Loucy (cell line): ENCODE measurements around the gene TMEM117.

Experiments
- H2AFZ ChIP-seq: fragments of 200-600 bp; sonication (generic); 2 replicates; pipeline ENCODE4 v1.6.0; 2016; ENCODE audit warnings: antibody characterized with exemption, mild to moderate bottlenecking, low read length, moderate library complexity
- H3F3A ChIP-seq: fragments of 200-600 bp; 2 replicates; pipeline ENCODE4 v1.6.0; 2016; ENCODE audit warnings: antibody characterized with exemption, low read depth, mild to moderate bottlenecking
- H3K27me3 ChIP-seq: fragments of 200-600 bp; sonication (generic); 2 replicates; pipeline ENCODE4 v1.6.1; 2014; ENCODE audit warnings: low read length, mild to moderate bottlenecking; ENCODE audit not compliant: insufficient read depth, poor library complexity, severe bottlenecking
- H3K36me3 ChIP-seq: fragments of 200-600 bp; sonication (generic); 2 replicates; pipeline ENCODE4 v1.6.1; 2016; ENCODE audit warnings: low read length; ENCODE audit not compliant: insufficient read depth
- H3K4me1 ChIP-seq: fragments of 200-600 bp; sonication (generic); 2 replicates; pipeline ENCODE4 v1.5.1; 2014; ENCODE audit warnings: low read length, mild to moderate bottlenecking; ENCODE audit not compliant: insufficient read depth, poor library complexity, severe bottlenecking
- H3K4me2 ChIP-seq: fragments of 200-600 bp; sonication (generic); 2 replicates; pipeline ENCODE4 v1.6.0; 2014; ENCODE audit warnings: antibody characterized with exemption, low read length, low read depth, mild to moderate bottlenecking; ENCODE audit not compliant: poor library complexity, severe bottlenecking
- H3K4me3 ChIP-seq: fragments of 200-600 bp; sonication (generic); 2 replicates; pipeline ENCODE4 v1.5.1; 2014; ENCODE audit warnings: low read length, mild to moderate bottlenecking, mixed read lengths; ENCODE audit not compliant: poor library complexity, severe bottlenecking
- H3K79me2 ChIP-seq: fragments of 200-600 bp; sonication (generic); 2 replicates; pipeline ENCODE4 v1.6.1; 2014; ENCODE audit warnings: low read length; ENCODE audit not compliant: insufficient read depth
- H3K9ac ChIP-seq: fragments of 200-600 bp; sonication (generic); 2 replicates; pipeline ENCODE4 v1.6.0; 2014; ENCODE audit warnings: mild to moderate bottlenecking, low read depth, low read length, moderate library complexity; ENCODE audit not compliant: poor library complexity, severe bottlenecking
- H3K9me2 ChIP-seq: fragments of 200-600 bp; sonication (generic); replicated peaks from 2 replicates; pipeline ENCODE4 v1.6.1; 2016; ENCODE audit warnings: low read depth, low read length, mixed read lengths
- H3K9me3 ChIP-seq: fragments of 200-600 bp; sonication (generic); 2 replicates; pipeline ENCODE4 v1.6.1; 2014; ENCODE audit warnings: mild to moderate bottlenecking, antibody characterized with exemption, low read length, low read depth; ENCODE audit not compliant: insufficient read depth
- H4K20me1 ChIP-seq: fragments of 200-600 bp; sonication (generic); 2 replicates; pipeline ENCODE4 v1.6.0; 2014; ENCODE audit warnings: antibody characterized with exemption, low read length, mild to moderate bottlenecking; ENCODE audit not compliant: insufficient read depth, poor library complexity, severe bottlenecking
- CTCF ChIP-seq: fragments of 200-600 bp; sonication (generic); conservative IDR thresholded peaks from 2 replicates; pipeline ENCODE4 v1.5.1; 2014; ENCODE audit warnings: mild to moderate bottlenecking, antibody characterized with exemption, low read length
- EZH2phosphoT487 ChIP-seq: fragments of 200-600 bp; IDR thresholded peaks from 2 replicates; pipeline ENCODE4 v1.6.1; 2018; ENCODE audit warnings: antibody characterized with exemption, mild to moderate bottlenecking, moderate library complexity, borderline replicate concordance

Gene TMEM117

GRCh38 chr12:44017216-44017615, 181.3 kb downstream of the TMEM117 start:
- no peak for TF ChIP-seq CTCF
- TF ChIP-seq EZH2phosphoT487 = no peak
- Histone ChIP-seq H3K9me2 (no peaks in the 10 kb centered on the region), H3K4me1 (peaks cover 6% of the 10 kb centered on the region)

GRCh38 chr12:44019118-44019517, 183.2 kb downstream of the TMEM117 start:
- Histone ChIP-seq H3F3A (no peaks in the 10 kb centered on the region), H2AFZ (no peak overlapping the region), H3K9me3 (no peaks in the 10 kb centered on the region), H3K4me3 (no peak overlapping the region), H3K9me2 (no peaks in the 10 kb centered on the region), H4K20me1 (no peaks in the 10 kb centered on the region), H3K36me3 (no peaks in the 10 kb centered on the region), H3K9ac (no peak overlapping the region), H3K79me2 (no peaks in the 10 kb centered on the region), H3K4me2 (no peak overlapping the region), H3K27me3 (no peaks in the 10 kb centered on the region), H3K4me1 (peaks cover 6% of the 10 kb centered on the region)
- no peak for TF ChIP-seq EZH2phosphoT487

More at GRCh38 chr12:44017216-44017615, 181.3 kb downstream of the TMEM117 start:
- Histone ChIP-seq H3K9ac (no peak overlapping the region), H3K9me3 (no peaks in the 10 kb centered on the region), H3K4me2 (no peak overlapping the region), H3K79me2 (no peaks in the 10 kb centered on the region), H3K36me3 (no peaks in the 10 kb centered on the region), H3K27me3 (no peaks in the 10 kb centered on the region), H2AFZ (no peak overlapping the region), H3F3A (no peaks in the 10 kb centered on the region), H4K20me1 (no peaks in the 10 kb centered on the region), H3K4me3 (no peak overlapping the region)

GRCh38 chr12:44020555-44020954, 184.7 kb downstream of the TMEM117 start:
- Histone ChIP-seq H3K9me3 (no peaks in the 10 kb centered on the region), H3K27me3 (no peaks in the 10 kb centered on the region), H4K20me1 (no peaks in the 10 kb centered on the region), H3K4me1 (peaks cover 6% of the 10 kb centered on the region), H3K9ac (no peak overlapping the region), H3K4me3 (no peak overlapping the region), H2AFZ (no peak overlapping the region), H3K4me2 (no peak overlapping the region), H3K79me2 (no peaks in the 10 kb centered on the region), H3F3A (no peaks in the 10 kb centered on the region), H3K36me3 (no peaks in the 10 kb centered on the region), H3K9me2 (no peaks in the 10 kb centered on the region)
- TF ChIP-seq EZH2phosphoT487 = no peak
- TF ChIP-seq CTCF = no peak

GRCh38 chr12:44021471-44021971, 185.6 kb downstream of the TMEM117 start:
- no peak overlapping the region for H3K4me2 ChIP-seq
- no peaks in the 10 kb centered on the region for H3K79me2 ChIP-seq
- no peaks in the 10 kb centered on the region for H3K9me3 ChIP-seq
- no peaks in the 10 kb centered on the region for H3K36me3 ChIP-seq
- no peaks in the 10 kb centered on the region for H3K9me2 ChIP-seq
- H4K20me1 ChIP-seq = no peaks in the 10 kb centered on the region
- peaks cover 6% of the 10 kb centered on the region for H3K4me1 ChIP-seq
- TF ChIP-seq CTCF (no peak), EZH2phosphoT487 (no peak)
- no peak overlapping the region for H3K9ac ChIP-seq
- H2AFZ ChIP-seq = no peak overlapping the region
- no peaks in the 10 kb centered on the region for H3K27me3 ChIP-seq
- H3F3A ChIP-seq = no peaks in the 10 kb centered on the region
- H3K4me3 ChIP-seq = no peak overlapping the region
